Measurements from ENCODE around the gene CHMP3.

- no peak for TF ChIP-seq CTCF (IDR thresholded peaks at IDR 0.05)
- no peak for TF ChIP-seq POLR2A (IDR thresholded peaks at IDR 0.05)
Observed at GRCh38 chr2:86563650-86564061, 413 bp upstream of the CHMP3 start.

Data from Peyer's patch (tissue), 4 donors.